ENCODE data around the gene PXYLP1.
A peak's percentile ranks its signal among the peaks of the same experiment; 100 is the strongest.
"Not testable (repeated sequence)": the region's sequence is repeated elsewhere in the genome, so short reads cannot be mapped to it uniquely, and the experiment has no call there.

The PXYLP1 gene

DNA sequence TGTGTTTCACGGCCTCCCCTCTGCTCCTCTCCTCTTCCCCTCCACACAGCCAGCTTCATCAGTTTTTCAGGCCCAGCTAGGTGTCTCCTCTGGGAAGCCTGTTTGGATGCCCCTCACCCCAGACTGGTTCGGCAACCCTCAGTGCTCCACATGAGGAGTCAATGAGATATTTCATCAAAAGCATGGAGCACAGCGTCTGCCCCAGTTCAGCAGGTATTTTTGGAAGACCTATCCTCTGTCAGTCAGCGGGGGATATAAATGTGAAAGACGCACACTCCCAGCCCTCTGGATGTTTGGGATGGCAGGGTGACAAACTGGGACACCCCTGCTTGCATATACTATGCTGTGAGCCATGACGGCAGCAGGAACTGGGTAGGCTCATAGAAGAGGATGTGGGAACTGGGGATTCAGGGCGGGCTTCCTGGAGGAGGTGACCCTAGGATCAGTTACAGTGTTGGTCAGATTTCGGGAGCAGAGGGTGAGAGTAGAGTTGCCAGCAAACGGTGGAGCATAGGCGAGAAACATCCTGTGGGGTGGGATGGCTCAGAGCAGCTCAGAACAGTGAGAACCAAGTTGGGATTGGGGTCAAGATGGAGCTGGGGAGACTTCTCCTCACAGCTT lies 42.9 kb downstream of the PXYLP1 start:
- DNase-seq: no peak

DNA sequence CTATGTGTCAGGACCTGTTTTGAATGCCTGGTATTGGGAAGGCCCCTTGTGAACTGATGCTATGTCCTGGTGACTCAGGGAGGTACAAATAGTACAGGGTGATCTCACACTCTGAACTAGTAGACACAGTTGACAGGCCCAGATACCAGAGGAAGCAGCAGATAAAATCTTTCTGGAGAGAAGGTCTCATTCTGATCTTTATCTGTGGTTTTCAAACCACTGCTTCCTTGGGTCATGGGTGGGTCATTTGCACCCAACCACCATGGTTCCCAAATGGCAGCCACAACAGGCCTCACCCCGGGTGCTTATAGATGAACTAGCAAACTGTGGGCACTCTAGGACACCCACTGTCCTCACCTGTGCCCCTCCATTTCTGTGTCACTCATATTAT lies 43.4 kb downstream of the PXYLP1 start:
- DNase-seq: peak; percentile 27

DNA sequence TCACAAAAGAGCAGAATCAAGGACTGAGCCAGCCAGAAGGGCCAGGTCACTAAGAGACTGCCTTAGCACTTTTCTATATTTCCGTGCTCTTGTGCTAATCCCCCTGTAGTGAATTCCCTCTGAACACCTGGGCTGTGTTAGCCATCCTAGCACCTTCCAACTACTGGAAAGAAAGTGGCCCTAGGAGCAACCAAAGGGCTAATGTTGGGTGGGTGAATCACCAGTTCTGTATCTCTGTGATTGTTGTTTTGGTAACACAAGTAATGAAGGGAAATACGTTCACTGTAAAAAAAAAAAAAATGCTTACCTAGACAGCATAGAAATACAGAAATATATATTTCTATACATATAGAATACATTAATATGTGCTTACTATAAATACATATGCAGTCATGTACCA lies 43.9 kb downstream of the PXYLP1 start:
- no peak for DNase-seq

DNA sequence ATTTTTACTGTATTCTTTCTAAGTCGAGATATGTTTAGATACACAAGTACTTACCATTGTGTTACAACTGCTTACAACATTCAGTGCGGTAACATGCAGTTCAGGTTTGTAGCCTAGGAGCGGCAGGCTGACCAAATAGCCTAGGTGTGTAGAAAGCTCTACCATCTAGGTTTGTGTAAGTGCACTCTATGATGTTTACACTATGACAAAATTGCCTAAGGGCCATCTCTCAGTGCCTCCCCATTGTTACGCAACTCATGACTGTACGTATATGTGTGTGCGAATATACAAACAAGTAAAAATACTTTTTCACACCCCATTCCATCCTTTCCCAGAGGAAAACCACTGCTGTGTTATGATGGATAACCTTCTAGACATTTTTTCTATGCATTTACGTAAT lies 44.3 kb downstream of the PXYLP1 start:
- DNase-seq: no peak

- DNase-seq: no peak
These were observed 44.8 kb downstream of the PXYLP1 start for GRCh38 chr3:141276398-141276797.

DNA sequence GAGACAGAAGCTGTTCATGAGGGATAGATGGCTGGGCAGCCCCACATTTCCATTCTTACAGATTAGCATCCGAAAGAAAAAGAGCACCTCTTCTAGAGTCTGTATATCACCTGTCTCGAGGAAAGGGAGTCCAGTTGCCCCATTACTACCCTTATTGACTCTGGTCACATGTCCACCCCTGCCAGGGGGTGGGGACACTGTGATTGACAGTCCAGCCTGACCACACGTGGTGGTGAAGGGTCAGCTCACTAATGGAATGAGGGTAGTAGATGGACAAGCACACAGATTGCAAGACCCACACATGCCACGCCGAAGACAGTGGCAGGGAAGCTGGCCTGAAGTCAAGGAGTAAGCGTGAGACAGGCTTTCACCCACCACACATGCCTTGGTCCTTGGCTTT lies 45.8 kb downstream of the PXYLP1 start:
- no peak for DNase-seq

- no peak for DNase-seq
These were observed 46.8 kb downstream of the PXYLP1 start for GRCh38 chr3:141278196-141279076.

GRCh38 chr3:141279077-141279967 lies 47.7 kb downstream of the PXYLP1 start:
- DNase-seq: peak; percentile 20

DNA sequence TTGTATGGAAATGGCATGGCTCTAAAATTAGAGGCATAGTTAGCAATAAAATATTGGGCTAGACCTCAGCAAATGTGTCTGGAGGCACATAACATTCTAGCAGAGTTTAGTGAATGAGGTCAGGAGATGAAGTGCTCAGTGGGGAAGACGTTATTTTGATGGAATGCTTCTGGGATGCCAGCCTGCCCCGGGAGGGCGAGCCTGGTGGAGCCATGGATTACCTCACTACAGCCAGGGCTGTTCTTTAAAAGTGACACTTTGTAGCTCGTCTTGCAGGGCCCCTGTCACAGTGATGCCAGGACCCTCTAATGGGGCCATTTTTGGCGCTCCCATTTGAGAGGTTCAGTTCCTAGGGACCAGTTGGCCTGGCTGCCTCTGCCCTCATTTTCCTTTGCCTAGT lies 48.5 kb downstream of the PXYLP1 start:
- no peak for DNase-seq

DNA sequence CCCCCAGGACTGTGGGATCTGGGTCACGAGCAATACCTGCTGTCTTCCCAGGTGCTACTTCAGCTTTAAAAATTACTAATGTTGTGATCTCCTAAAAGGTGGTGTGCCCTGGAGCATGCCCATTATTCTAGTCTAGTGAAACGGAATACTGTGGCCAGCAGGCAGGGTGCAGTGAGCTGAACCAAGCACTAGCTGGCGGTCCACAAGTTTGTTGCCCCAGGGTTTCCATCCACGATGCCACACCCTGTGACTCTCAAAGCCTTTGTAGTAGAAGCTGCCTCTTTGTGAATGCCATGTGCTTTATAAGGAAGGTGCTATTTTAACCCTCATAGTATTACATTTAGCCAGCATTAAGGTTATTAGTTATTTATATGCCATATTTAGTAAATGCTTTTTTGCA lies 49.1 kb downstream of the PXYLP1 start:
- no peak for DNase-seq

DNA sequence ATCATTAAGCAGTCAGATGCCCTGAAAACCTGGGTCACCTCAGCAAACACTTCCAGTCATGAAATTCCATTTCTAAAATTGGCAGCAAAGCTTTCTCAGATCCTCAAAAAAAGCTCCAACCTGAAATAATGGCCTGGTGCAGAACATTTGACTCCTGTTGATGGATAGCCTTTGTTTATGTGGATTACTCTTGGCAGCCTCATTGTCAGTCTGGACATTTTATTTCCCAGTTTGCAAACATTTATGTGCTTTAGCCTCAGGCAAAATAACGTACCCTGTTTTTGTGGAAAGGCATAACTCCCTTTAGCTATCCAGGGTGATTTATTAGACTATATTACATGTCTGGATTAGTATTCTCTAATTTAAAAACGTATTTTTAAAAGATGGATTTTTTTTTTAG lies 53.9 kb downstream of the PXYLP1 start:
- no peak for DNase-seq

GRCh38 chr3:141286856-141287255 lies 55.2 kb downstream of the PXYLP1 start:
- DNase-seq: no peak

GRCh38 chr3:141287326-141287725 lies 55.7 kb downstream of the PXYLP1 start:
- no peak for DNase-seq

GRCh38 chr3:141288336-141288990 lies 56.8 kb downstream of the PXYLP1 start:
- no peak for DNase-seq

DNA sequence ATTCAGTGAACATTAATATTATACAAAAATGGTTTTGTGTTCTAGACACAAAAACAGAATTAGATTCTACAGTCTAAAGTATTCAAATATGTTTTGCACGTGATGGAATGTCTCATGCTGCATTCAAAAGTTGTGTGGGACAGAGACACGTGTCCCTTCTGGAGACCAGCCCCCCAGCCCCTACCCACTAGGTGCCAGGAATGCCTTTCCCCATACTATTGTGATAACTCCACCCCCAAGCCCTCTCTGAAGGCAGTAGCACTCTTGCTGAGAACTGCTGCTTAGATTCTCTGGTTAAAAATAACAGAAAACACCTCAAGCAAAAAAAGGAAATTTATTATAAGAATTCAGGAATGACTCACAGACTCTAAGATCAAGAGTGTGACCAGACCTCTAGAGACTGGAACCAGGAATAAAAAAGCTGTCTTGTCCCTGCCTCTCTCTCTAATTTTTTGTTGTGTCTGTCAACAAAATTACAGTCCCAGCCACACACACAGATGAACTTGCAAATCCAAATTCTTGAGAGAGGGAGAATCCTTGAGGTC lies 57.7 kb downstream of the PXYLP1 start:
- DNase-seq: no peak

DNA sequence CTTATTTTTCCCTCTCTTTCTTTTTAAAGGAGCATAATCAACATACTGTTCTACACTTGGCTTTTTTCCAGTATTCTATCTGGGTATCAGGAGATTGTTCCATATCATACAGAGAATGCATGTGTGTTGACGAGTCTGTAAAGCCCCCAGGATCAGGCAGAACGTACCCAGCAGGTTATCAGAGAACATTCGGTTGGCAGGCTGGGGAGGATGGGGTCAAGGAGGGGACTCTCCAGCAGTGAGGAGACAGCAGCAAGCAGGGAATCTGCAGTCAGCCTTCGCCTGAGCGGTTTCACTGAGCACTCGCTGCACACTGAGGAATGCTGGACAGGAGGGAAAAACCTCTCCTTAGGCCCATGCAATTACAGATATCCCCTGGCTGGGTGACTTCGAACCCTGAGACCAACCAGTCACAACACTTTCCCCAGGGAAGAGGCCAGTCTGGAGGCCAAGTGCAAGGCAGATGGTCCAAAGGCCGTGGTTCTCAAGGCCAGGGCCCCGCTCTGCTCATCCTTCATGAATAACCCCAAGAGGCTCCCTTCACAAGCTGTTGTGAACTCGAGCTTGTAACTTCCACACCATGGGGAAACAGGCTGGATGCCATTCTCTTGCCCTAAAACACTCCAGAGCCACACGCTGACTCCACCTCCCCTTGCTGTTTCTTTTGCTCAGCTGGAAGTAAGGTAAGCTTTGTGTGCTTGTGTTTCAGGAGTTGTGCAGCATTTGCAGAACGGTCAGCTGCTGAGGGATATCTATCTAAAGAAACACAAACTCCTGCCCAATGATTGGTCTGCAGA lies 60.1 kb downstream of the PXYLP1 start:
- DNase-seq: no peak

DNA sequence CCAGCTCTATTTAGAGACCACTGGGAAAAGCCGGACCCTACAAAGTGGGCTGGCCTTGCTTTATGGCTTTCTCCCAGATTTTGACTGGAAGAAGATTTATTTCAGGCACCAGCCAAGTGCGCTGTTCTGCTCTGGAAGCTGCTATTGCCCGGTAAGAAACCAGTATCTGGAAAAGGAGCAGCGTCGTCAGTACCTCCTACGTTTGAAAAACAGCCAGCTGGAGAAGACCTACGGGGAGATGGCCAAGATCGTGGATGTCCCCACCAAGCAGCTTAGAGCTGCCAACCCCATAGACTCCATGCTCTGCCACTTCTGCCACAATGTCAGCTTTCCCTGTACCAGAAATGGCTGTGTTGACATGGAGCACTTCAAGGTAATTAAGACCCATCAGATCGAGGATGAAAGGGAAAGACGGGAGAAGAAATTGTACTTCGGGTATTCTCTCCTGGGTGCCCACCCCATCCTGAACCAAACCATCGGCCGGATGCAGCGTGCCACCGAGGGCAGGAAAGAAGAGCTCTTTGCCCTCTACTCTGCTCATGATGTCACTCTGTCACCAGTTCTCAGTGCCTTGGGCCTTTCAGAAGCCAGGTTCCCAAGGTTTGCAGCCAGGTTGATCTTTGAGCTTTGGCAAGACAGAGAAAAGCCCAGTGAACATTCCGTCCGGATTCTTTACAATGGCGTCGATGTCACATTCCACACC lies 60.9 kb downstream of the PXYLP1 start:
- DNase-seq: no peak

- no peak for DNase-seq
These were observed 62.7 kb downstream of the PXYLP1 start for GRCh38 chr3:141294301-141294700.

DNA sequence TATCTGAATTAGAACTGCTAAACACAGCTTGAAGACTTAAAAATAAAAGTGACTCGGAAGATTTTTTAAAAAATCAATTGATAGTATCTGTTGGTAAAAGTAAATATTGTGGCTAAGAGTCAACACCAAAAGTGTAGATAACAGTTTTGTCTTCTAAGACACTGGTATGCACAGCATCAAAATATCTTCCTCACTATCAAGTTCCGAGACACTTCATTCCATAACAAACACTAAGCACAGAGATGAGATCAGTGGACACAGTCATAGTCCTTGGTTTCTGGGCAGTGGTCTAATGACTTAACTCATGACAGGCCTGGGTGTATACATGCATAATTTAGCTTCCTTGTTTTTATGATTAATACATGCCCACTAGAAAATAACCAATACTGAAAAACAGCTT lies 63.2 kb downstream of the PXYLP1 start:
- DNase-seq: no peak

GRCh38 chr3:141300426-141300825 lies 68.8 kb downstream of the PXYLP1 start:
- not testable (repeated sequence) for DNase-seq

All from stimulated activated CD4-positive, alpha-beta T cell treated with anti-CD3 and anti-CD28 coated beads, Interleukin-4, amount 100 ng/mL, for 24 hours (primary cell).